Measurements from ENCODE around the gene PAPPA. TPM values are rescaled to one million over a fixed set of nuclear protein-coding genes. Genes with fewer than 3 reads are reported as not detected.

The PAPPA gene
- total and polyA plus RNA-seq, 2 of the 8 experiments (the other 6 are each of a cell fraction or from before 2014, with no cell fraction given) = 0.18 to 0.63 TPM

GRCh38 chr9:116251366-116251765 is 97.8 kb downstream of the PAPPA start:
- no peak overlapping the region for H3K14ac ChIP-seq (ENCODE audit: insufficient read length)
- H3K9ac ChIP-seq (replicated peaks in 1 of 4; ENCODE audit: extremely low read depth in 1 of 4, low read depth in 3 of 4, low read length in 3 of 4) = no peak overlapping the region
- H2AK5ac ChIP-seq (ENCODE audit: low read depth, low read length) = no peak overlapping the region
- no peak overlapping the region for H2BK120ac ChIP-seq (replicated peaks; ENCODE audit: low read depth, low read length)
- no peak overlapping the region for H3K4me3 ChIP-seq (ENCODE audit: extremely low read depth in 1 of 4, insufficient read depth in 2 of 4, low read depth in 3 of 4, low read length in 4 of 4)
- H4K5ac ChIP-seq (ENCODE audit: insufficient read length, low read depth, low read length) = no peak overlapping the region
- no peak overlapping the region for H3K4ac ChIP-seq (replicated peaks; ENCODE audit: insufficient read length, low read depth, low read length)
- POLR2A ChIA-PET (ENCODE audit: partially characterized antibody) = interaction anchor here (1.1 kb wide), 1 partner anchor 10 kb away, joined by 3 read pairs; no protein-coding TSS in a partner anchor
- FAIRE-seq (no peak), DNase-seq (ENCODE audit: low read depth in 1 of 2, low spot score in 2 of 2) (no peak)
- no peaks in the 10 kb centered on the region for H3K23me2 ChIP-seq (ENCODE audit: low read depth, low read length)
- H3K56ac ChIP-seq (replicated peaks; ENCODE audit: insufficient read length, low read depth, low read length) = no peak overlapping the region
- H4K8ac ChIP-seq (ENCODE audit: extremely low read depth, insufficient read depth, low read length) = no peak overlapping the region
- H2AFZ ChIP-seq (ENCODE audit: low read length) = no peak overlapping the region
- H3K4me1 ChIP-seq (replicated peaks in 1 of 4; ENCODE audit: control insufficient read depth in 3 of 4, insufficient read depth in 4 of 4, low read length in 3 of 4) = no peaks in the 10 kb centered on the region
- H3K79me1 ChIP-seq (ENCODE audit: low read depth, low read length) = no peaks in the 10 kb centered on the region
- H2BK20ac ChIP-seq (ENCODE audit: low read length) = no peak overlapping the region
- H4K20me1 ChIP-seq (replicated peaks in 1 of 2; ENCODE audit: control insufficient read depth in 1 of 2, insufficient read depth in 2 of 2, low read length in 2 of 2) = no peaks in the 10 kb centered on the region
- CTCF ChIA-PET (ENCODE audit: partially characterized antibody) = interaction anchor here (1.5 kb wide), 1 partner anchor 10 kb away, joined by 5 read pairs; no protein-coding TSS in a partner anchor
- no peak overlapping the region for H3K27ac ChIP-seq (ENCODE audit: low read depth, low read length)
- H4K91ac ChIP-seq (replicated peaks; ENCODE audit: insufficient read length, low read length) = no peak overlapping the region
- H3K9me3 ChIP-seq (ENCODE audit: insufficient read depth in 2 of 2, low read depth in 1 of 2, low read length in 1 of 2) = no peaks in the 10 kb centered on the region
- no peak overlapping the region for H3K18ac ChIP-seq (ENCODE audit: extremely low read depth, low read length)
- 84% methylated on average over 5 of the region's 5 CpGs; no CpG with 5 or more reads in 1 of the 2 experiments for WGBS, 2 experiments (ENCODE audit: extremely low coverage in 1 of 2, insufficient coverage in 1 of 2, insufficient read length in 1 of 2, insufficient replicate concordance in 2 of 2, low coverage in 1 of 2, low lambda C conversion rate in 2 of 2, missing lambda C conversion rate in 1 of 2)
- no peaks in the 10 kb centered on the region for H3K27me3 ChIP-seq (replicated peaks in 1 of 4; ENCODE audit: control insufficient read depth in 3 of 4, extremely low read depth in 1 of 4, insufficient read depth in 3 of 4, low read length in 3 of 4)
- H3K23ac ChIP-seq (ENCODE audit: insufficient read length) = no peak overlapping the region
- no peak overlapping the region for H3K4me2 ChIP-seq (ENCODE audit: insufficient read depth in 1 of 2, low read depth in 2 of 2, low read length in 2 of 2)
- H2BK15ac ChIP-seq (ENCODE audit: low read length) = no peak overlapping the region
- H3K36me3 ChIP-seq (ENCODE audit: control insufficient read depth in 2 of 4, insufficient read depth in 4 of 4, low read length in 3 of 4) = no peaks in the 10 kb centered on the region
- H2BK12ac ChIP-seq (ENCODE audit: low read depth, low read length) = no peak overlapping the region
- H3K79me2 ChIP-seq (ENCODE audit: control insufficient read depth in 1 of 2, insufficient read depth in 2 of 2, low read length in 2 of 2) = no peaks in the 10 kb centered on the region
- H2BK5ac ChIP-seq (ENCODE audit: low read depth, low read length) = no peak overlapping the region
- TF ChIP-seq TAF1 (IDR thresholded peaks at IDR 0.05; ENCODE audit: low read depth, low read length) = no peak
- TF ChIP-seq MAFK (IDR thresholded peaks at IDR 0.05; ENCODE audit: low read depth, low read length) = no peak
- no peak for TF ChIP-seq CHD2 (IDR thresholded peaks at IDR 0.05; ENCODE audit: low read length)
- TF ChIP-seq FOSL1 (IDR thresholded peaks at IDR 0.05; ENCODE audit: insufficient read depth, low read depth, low read length) = no peak
- no peak for TF ChIP-seq MAX (IDR thresholded peaks at IDR 0.05)
- TF ChIP-seq HDAC2 (IDR thresholded peaks at IDR 0.05; ENCODE audit: borderline replicate concordance in 1 of 2, low read depth in 2 of 2, low read length in 2 of 2) = no peak
- TF ChIP-seq YY1 (IDR thresholded peaks at IDR 0.05; ENCODE audit: low read depth, low read length) = no peak
- no peak for TF ChIP-seq ASH2L (IDR thresholded peaks at IDR 0.05; ENCODE audit: low read length)
- TF ChIP-seq CTCF (IDR thresholded peaks at IDR 0.05; ENCODE audit: control extremely low read depth in 1 of 3, insufficient read depth in 1 of 3, low read depth in 1 of 3, low read length in 3 of 3) = no peak
- no peak for TF ChIP-seq E2F6 (IDR thresholded peaks at IDR 0.05)

Measured in H1 (cell line).